Measurements from ENCODE around the gene KSR2. TPM values are rescaled to one million over a fixed set of nuclear protein-coding genes. Genes with fewer than 3 reads are reported as not detected.

KSR2 gene
- total RNA-seq, 1 experiment from 2014 or later, result not detected

DNA sequence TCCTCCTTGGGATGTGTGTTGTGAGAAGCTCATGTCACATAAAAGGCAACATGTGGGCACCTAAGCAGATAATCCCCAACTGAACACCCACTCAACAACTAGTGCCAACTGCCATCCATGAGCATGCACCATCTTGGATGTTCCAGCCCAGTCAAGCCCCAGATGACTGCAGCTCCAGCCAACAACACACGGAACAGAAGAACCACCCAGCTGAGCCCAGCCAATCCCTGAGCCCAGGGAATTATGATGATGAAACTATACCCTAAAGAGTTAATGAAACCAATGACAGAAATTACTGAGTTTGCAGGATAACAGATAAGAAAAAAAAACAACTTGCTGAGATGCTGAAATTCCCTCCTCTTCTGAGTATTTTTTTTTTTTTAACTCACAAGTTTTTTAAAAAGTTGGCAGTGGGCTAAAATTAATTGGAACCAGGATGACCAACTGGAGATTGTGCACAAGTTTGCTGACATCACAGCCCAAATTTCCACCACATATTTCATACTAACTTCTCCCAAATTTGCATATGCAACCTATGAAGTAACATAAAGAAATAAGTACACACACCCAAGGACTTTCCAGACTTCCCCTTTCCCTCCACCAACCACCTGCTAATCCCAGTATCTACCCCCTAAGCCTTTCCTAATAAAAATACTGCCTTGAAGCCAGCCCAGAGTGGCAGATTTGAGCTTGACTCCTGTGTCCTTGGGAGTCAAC, 124.5 kb downstream of the KSR2 start:
- TF ChIP-seq, protein P1, sequence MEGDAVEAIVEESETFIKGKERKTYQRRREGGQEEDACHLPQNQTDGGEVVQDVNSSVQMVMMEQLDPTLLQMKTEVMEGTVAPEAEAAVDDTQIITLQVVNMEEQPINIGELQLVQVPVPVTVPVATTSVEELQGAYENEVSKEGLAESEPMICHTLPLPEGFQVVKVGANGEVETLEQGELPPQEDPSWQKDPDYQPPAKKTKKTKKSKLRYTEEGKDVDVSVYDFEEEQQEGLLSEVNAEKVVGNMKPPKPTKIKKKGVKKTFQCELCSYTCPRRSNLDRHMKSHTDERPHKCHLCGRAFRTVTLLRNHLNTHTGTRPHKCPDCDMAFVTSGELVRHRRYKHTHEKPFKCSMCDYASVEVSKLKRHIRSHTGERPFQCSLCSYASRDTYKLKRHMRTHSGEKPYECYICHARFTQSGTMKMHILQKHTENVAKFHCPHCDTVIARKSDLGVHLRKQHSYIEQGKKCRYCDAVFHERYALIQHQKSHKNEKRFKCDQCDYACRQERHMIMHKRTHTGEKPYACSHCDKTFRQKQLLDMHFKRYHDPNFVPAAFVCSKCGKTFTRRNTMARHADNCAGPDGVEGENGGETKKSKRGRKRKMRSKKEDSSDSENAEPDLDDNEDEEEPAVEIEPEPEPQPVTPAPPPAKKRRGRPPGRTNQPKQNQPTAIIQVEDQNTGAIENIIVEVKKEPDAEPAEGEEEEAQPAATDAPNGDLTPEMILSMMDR (conservative IDR thresholded peaks at IDR 0.05; ENCODE audit: low read depth, low read length), result no peak
- TF ChIP-seq EZH2 (IDR thresholded peaks at IDR 0.05; ENCODE audit: borderline replicate concordance, low read depth, low read length, poor library complexity, severe bottlenecking), result no peak
- BruUV-seq (replicated peaks), result no TSS peak
- Histone ChIP-seq H3K4me1 (ENCODE audit: insufficient read depth, low read length, poor library complexity, severe bottlenecking) (no peaks in the 10 kb centered on the region), H3K27me3 (replicated peaks; ENCODE audit: insufficient read depth, low read depth, low read length, poor library complexity) (peaks cover 60% of the 10 kb centered on the region), H3K27ac (ENCODE audit: low read depth, low read length, poor library complexity, severe bottlenecking) (no peak overlapping the region), H3K4me3 (ENCODE audit: low read depth, low read length, poor library complexity, severe bottlenecking) (no peak overlapping the region), H3K36me3 (ENCODE audit: insufficient read depth, low read length, poor library complexity, severe bottlenecking) (no peaks in the 10 kb centered on the region), H3K9me3 (ENCODE audit: low read depth, low read length, poor library complexity, severe bottlenecking) (no peaks in the 10 kb centered on the region)
- POLR2A ChIA-PET (ENCODE audit: low non-redundant PET), result no interaction called here
- DNase-seq (ENCODE audit: low spot score), result no peak
- CTCF ChIA-PET, result no interaction called here
- intact Hi-C loops (cut with micrococcal nuclease; ENCODE audit: unreplicated experiment), result no loop called here

DNA sequence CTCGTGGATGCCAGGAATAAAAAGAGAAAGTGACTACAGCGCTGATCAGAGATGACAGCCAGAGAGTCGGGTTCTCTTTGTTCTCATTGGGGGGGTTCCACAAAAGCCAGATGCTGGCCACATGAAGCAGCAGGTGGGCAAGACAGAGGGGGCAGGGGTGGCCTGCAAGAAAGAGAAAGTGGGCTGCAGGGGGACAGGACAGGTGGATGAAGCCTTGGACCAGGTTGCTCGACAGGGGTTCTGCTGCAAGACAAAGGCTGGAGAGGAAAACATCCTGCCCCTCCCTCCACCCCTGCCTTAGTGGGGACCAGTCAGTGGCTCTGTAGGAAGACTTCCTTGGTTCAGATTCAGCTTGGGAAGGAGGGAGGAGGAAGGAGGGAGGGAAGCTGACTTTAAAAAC, 126.2 kb downstream of the KSR2 start:
- no peaks in the 10 kb centered on the region for H3K4me1 ChIP-seq (ENCODE audit: insufficient read depth, low read length, poor library complexity, severe bottlenecking)
- no peak for DNase-seq (ENCODE audit: low spot score)
- CTCF ChIA-PET, result no interaction called here
- H3K4me3 ChIP-seq (ENCODE audit: low read depth, low read length, poor library complexity, severe bottlenecking), result no peak overlapping the region
- H3K36me3 ChIP-seq (ENCODE audit: insufficient read depth, low read length, poor library complexity, severe bottlenecking), result no peaks in the 10 kb centered on the region
- BruUV-seq (replicated peaks), result no TSS peak
- peaks cover 60% of the 10 kb centered on the region for H3K27me3 ChIP-seq (replicated peaks; ENCODE audit: insufficient read depth, low read depth, low read length, poor library complexity)
- no peaks in the 10 kb centered on the region for H3K9me3 ChIP-seq (ENCODE audit: low read depth, low read length, poor library complexity, severe bottlenecking)
- POLR2A ChIA-PET (ENCODE audit: low non-redundant PET), result no interaction called here
- no peak overlapping the region for H3K27ac ChIP-seq (ENCODE audit: low read depth, low read length, poor library complexity, severe bottlenecking)
- TF ChIP-seq, protein P1 (conservative IDR thresholded peaks at IDR 0.05; ENCODE audit: low read depth, low read length), result no peak
- no peak for TF ChIP-seq EZH2 (IDR thresholded peaks at IDR 0.05; ENCODE audit: borderline replicate concordance, low read depth, low read length, poor library complexity, severe bottlenecking)
- intact Hi-C loops (cut with micrococcal nuclease; ENCODE audit: unreplicated experiment), result no loop called here

DNA sequence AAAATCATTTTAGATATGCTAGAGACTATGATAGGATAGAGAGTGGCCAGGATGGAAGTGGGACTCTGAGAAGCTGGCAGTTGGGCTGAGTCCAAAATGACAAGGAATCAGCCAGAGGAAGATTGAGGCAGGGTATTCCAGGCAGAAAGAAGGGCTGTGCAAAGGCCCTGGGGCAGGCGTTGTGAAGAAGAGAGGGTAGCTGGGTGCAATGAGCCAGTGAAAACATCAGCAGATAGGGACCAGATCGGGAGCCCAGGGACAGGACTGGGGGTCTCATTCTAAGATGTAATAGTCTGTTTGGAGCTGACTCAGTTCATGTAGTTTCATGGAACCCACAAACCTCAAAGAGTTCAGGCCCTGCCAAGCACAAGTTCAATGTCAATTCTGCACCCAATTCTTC, 126.6 kb downstream of the KSR2 start:
- ChIA-PET CTCF (no interaction called here), POLR2A (ENCODE audit: low non-redundant PET) (no interaction called here)
- H3K4me3 ChIP-seq (ENCODE audit: low read depth, low read length, poor library complexity, severe bottlenecking), result no peak overlapping the region
- intact Hi-C loops (cut with micrococcal nuclease; ENCODE audit: unreplicated experiment), result no loop called here
- H3K27ac ChIP-seq (ENCODE audit: low read depth, low read length, poor library complexity, severe bottlenecking), result no peak overlapping the region
- no peaks in the 10 kb centered on the region for H3K36me3 ChIP-seq (ENCODE audit: insufficient read depth, low read length, poor library complexity, severe bottlenecking)
- H3K9me3 ChIP-seq (ENCODE audit: low read depth, low read length, poor library complexity, severe bottlenecking), result no peaks in the 10 kb centered on the region
- DNase-seq (ENCODE audit: low spot score), result no peak
- H3K27me3 ChIP-seq (replicated peaks; ENCODE audit: insufficient read depth, low read depth, low read length, poor library complexity), result peaks cover 56% of the 10 kb centered on the region
- TF ChIP-seq, protein P1 (conservative IDR thresholded peaks at IDR 0.05; ENCODE audit: low read depth, low read length), result no peak
- TF ChIP-seq EZH2 (IDR thresholded peaks at IDR 0.05; ENCODE audit: borderline replicate concordance, low read depth, low read length, poor library complexity, severe bottlenecking), result no peak
- H3K4me1 ChIP-seq (ENCODE audit: insufficient read depth, low read length, poor library complexity, severe bottlenecking), result no peaks in the 10 kb centered on the region
- no TSS peak for BruUV-seq (replicated peaks)

All from A673 (cell line).